GM19238 (cell line): ENCODE measurements around the gene PYGO2.
"Not testable (repeated sequence)": the region's sequence is repeated elsewhere in the genome, so short reads cannot be mapped to it uniquely, and the experiment has no call there.

Experiments used
- DNase-seq: peaks from one replicate; pipeline ENCODE4 v3.0.0; 2011; ENCODE audit warnings: low spot score; ENCODE audit not compliant: insufficient read length

PYGO2 gene

GRCh38 chr1:154982897-154983648 is 21.5 kb upstream of the PYGO2 start, which contains the start of gene FLAD1:
FLAD1 (plus strand) TSS chr1:154983344; CDS start chr1:154983695, 351 bp downstream.
- peak; percentile 98 for DNase-seq

GRCh38 chr1:154982341-154982740 is 20.8 kb upstream of the PYGO2 start:
- DNase-seq = no peak

- no peak for DNase-seq
Observed at GRCh38 chr1:154978360-154978759, 16.8 kb upstream of the PYGO2 start.

GRCh38 chr1:154977762-154978161 is 16.2 kb upstream of the PYGO2 start:
- not testable (repeated sequence) for DNase-seq

GRCh38 chr1:154975409-154976059 is 14.0 kb upstream of the PYGO2 start:
- DNase-seq = peak; percentile 33

GRCh38 chr1:154974808-154975408 is 13.3 kb upstream of the PYGO2 start:
- DNase-seq = peak; percentile 78

- peak; percentile 95 for DNase-seq
Observed at GRCh38 chr1:154974102-154974807, 12.7 kb upstream of the PYGO2 start, which contains the start of gene CKS1B. CKS1B (plus strand) TSS chr1:154974681; CDS start chr1:154974746, 65 bp downstream.

GRCh38 chr1:154973344-154974101 is 11.9 kb upstream of the PYGO2 start:
- DNase-seq = peak; percentile 81

- no peak for DNase-seq
Observed at GRCh38 chr1:154972517-154973343, 11.1 kb upstream of the PYGO2 start.

GRCh38 chr1:154972213-154972516 is 10.6 kb upstream of the PYGO2 start:
- DNase-seq = no peak

- DNase-seq = no peak
Observed at GRCh38 chr1:154971341-154971998, 9.9 kb upstream of the PYGO2 start.

GRCh38 chr1:154970631-154971340 is 9.2 kb upstream of the PYGO2 start, which contains the start of gene SHC1:
SHC1 (minus strand) TSS chr1:154970747; CDS start chr1:154970526, 221 bp downstream.
- peak; percentile 77 for DNase-seq

- no peak for DNase-seq
Observed at GRCh38 chr1:154969860-154970452, 8.4 kb upstream of the PYGO2 start.

GRCh38 chr1:154969246-154969645 is 7.7 kb upstream of the PYGO2 start:
- DNase-seq = no peak

GRCh38 chr1:154968731-154969130 is 7.1 kb upstream of the PYGO2 start:
- DNase-seq = no peak

- DNase-seq = no peak
Observed at GRCh38 chr1:154967331-154967950, 5.9 kb upstream of the PYGO2 start.

- no peak for DNase-seq
Observed at GRCh38 chr1:154966111-154966510, 4.5 kb upstream of the PYGO2 start.

GRCh38 chr1:154964359-154964758 is 2.8 kb upstream of the PYGO2 start:
- DNase-seq = no peak
